H1 (cell line): ENCODE measurements around the gene KRTAP3-1. TPM values are rescaled to one million over a fixed set of nuclear protein-coding genes. Genes with fewer than 3 reads are reported as not detected.
A peak's percentile ranks its signal among the peaks of the same experiment; 100 is the strongest.

Experiments used
- CTCF ChIA-PET: fragments of 300-600 bp; sonication (Branson Sonifier 250); formaldehyde crosslinking; loops from one replicate; lab custom pipeline; 2021; ENCODE audit not compliant: partially characterized antibody; lab: Charles Lee
- POLR2A ChIA-PET: fragments of 300-600 bp; sonication (Branson Sonifier 250); formaldehyde crosslinking; loops from one replicate; lab custom pipeline; 2021; ENCODE audit warnings: inconsistent platforms; ENCODE audit not compliant: partially characterized antibody; lab: Charles Lee
- DNase-seq, 2 experiments: peaks; one replicate each; pipeline versions ENCODE4 v3.0.0 to v3.0.0-alpha.2; 2010 to 2022; ENCODE audit warnings: low spot score in 2 of 2, low read depth in 1 of 2, mixed read lengths in 1 of 2
- FAIRE-seq: peaks from 2 replicates; lab custom pipeline; 2011; peaks lifted over from hg19 to GRCh38; lab: Jason Lieb, UNC
- H2AFZ ChIP-seq: 2 replicates; pipeline ENCODE4 v1.8.1; 2012; ENCODE audit warnings: low read length, inconsistent platforms
- H2AK5ac ChIP-seq: 2 replicates; pipeline ENCODE4 v1.6.1; 2013; ENCODE audit warnings: low read depth, low read length
- H2BK120ac ChIP-seq: replicated peaks from 2 replicates; pipeline ENCODE3; 2013; ENCODE audit warnings: low read depth, low read length, inconsistent platforms
- H2BK12ac ChIP-seq: 2 replicates; pipeline ENCODE4 v1.6.1; 2013; ENCODE audit warnings: low read depth, low read length
- H2BK15ac ChIP-seq: 2 replicates; pipeline ENCODE4 v1.6.1; 2013; ENCODE audit warnings: low read length
- H2BK20ac ChIP-seq: 2 replicates; pipeline ENCODE4 v1.6.1; 2013; ENCODE audit warnings: low read length
- H2BK5ac ChIP-seq: 2 replicates; pipeline ENCODE4 v1.6.1; 2013; ENCODE audit warnings: low read depth, low read length
- H3K14ac ChIP-seq: 2 replicates; pipeline ENCODE4 v1.6.1; 2013; ENCODE audit warnings: inconsistent platforms; ENCODE audit not compliant: insufficient read length
- H3K18ac ChIP-seq: 2 replicates; pipeline ENCODE4 v1.6.1; 2013; ENCODE audit warnings: low read length; ENCODE audit errors: extremely low read depth
- H3K23ac ChIP-seq: 2 replicates; pipeline ENCODE4 v1.6.1; 2013; ENCODE audit warnings: inconsistent platforms; ENCODE audit not compliant: insufficient read length
- H3K23me2 ChIP-seq: 2 replicates; pipeline ENCODE4 v1.6.1; 2013; ENCODE audit warnings: low read depth, low read length
- H3K27ac ChIP-seq: 2 replicates; pipeline ENCODE4 v1.6.1; 2011; ENCODE audit warnings: low read depth, low read length, inconsistent platforms
- H3K27me3 ChIP-seq, 4 experiments: replicated peaks in 1 of 4; 1 replicate in 1 of 4; 2 replicates in 3 of 4; pipeline versions ENCODE4 v1.6.1 to v1.8.1; 2011 to 2013; ENCODE audit warnings: low read length in 3 of 4, mild to moderate bottlenecking in 3 of 4, inconsistent platforms in 2 of 4, mixed read lengths in 2 of 4, moderate library complexity in 1 of 4; ENCODE audit not compliant: control insufficient read depth in 3 of 4, insufficient read depth in 3 of 4; ENCODE audit errors: extremely low read depth in 1 of 4
- H3K36me3 ChIP-seq, 4 experiments: 2 replicates each; pipeline versions ENCODE4 v1.6.1 to v1.8.1; 2011 to 2013; ENCODE audit warnings: mild to moderate bottlenecking in 4 of 4, low read length in 3 of 4, moderate library complexity in 2 of 4, control low read depth in 1 of 4, inconsistent platforms in 1 of 4; ENCODE audit not compliant: insufficient read depth in 4 of 4, control insufficient read depth in 2 of 4
- H3K4ac ChIP-seq: replicated peaks from 2 replicates; pipeline ENCODE3; 2013; ENCODE audit warnings: low read length, low read depth, mixed read lengths, inconsistent platforms; ENCODE audit not compliant: insufficient read length
- H3K4me1 ChIP-seq, 4 experiments: replicated peaks in 1 of 4; 1 replicate in 1 of 4; 2 replicates in 3 of 4; pipeline versions ENCODE4 v1.6.1 to v1.8.1; 2011 to 2013; ENCODE audit warnings: low read length in 3 of 4, inconsistent platforms in 2 of 4, mixed read lengths in 1 of 4; ENCODE audit not compliant: insufficient read depth in 4 of 4, control insufficient read depth in 3 of 4
- H3K4me2 ChIP-seq, 2 experiments: 2 replicates each; pipeline versions ENCODE4 v1.6.1 to v1.8.1; 2011 to 2013; ENCODE audit warnings: low read depth in 2 of 2, low read length in 2 of 2, control low read depth in 1 of 2, inconsistent platforms in 1 of 2, mild to moderate bottlenecking in 1 of 2; ENCODE audit not compliant: insufficient read depth in 1 of 2
- H3K4me3 ChIP-seq, 4 experiments: fragments of 200-600, 300-600 bp in 1 of 4; sonication (generic), shearing (Covaris generic), sonication (Bioruptor Twin) in 1 of 4; 2 replicates each; pipeline versions ENCODE4 v1.5.1 to v1.8.1; 2011 to 2016; ENCODE audit warnings: low read length in 4 of 4, low read depth in 3 of 4, control low read depth in 2 of 4, inconsistent platforms in 2 of 4, mild to moderate bottlenecking in 2 of 4, mixed read lengths in 1 of 4, moderate library complexity in 1 of 4; ENCODE audit not compliant: insufficient read depth in 2 of 4; ENCODE audit errors: extremely low read depth in 1 of 4
- H3K56ac ChIP-seq: replicated peaks from 2 replicates; pipeline ENCODE3; 2013; ENCODE audit warnings: low read depth, mild to moderate bottlenecking, mixed read lengths, low read length, inconsistent platforms; ENCODE audit not compliant: insufficient read length
- H3K79me1 ChIP-seq: 2 replicates; pipeline ENCODE4 v1.6.1; 2013; ENCODE audit warnings: low read depth, low read length, control low read depth
- H3K79me2 ChIP-seq, 2 experiments: 2 replicates each; pipeline versions ENCODE4 v1.6.1 to v1.8.1; 2012 to 2013; ENCODE audit warnings: low read length in 2 of 2, mild to moderate bottlenecking in 2 of 2, inconsistent platforms in 1 of 2; ENCODE audit not compliant: insufficient read depth in 2 of 2, control insufficient read depth in 1 of 2
- H3K9ac ChIP-seq, 4 experiments: replicated peaks in 1 of 4; 1 replicate in 1 of 4; 2 replicates in 3 of 4; pipeline versions ENCODE4 v1.6.1 to v1.8.1; 2011 to 2013; ENCODE audit warnings: low read depth in 3 of 4, low read length in 3 of 4, control low read depth in 2 of 4, mild to moderate bottlenecking in 2 of 4, moderate library complexity in 2 of 4, inconsistent platforms in 1 of 4; ENCODE audit errors: extremely low read depth in 1 of 4
- H3K9me3 ChIP-seq, 2 experiments: 2 replicates each; pipeline versions ENCODE4 v1.6.1 to v1.8.1; 2012 to 2013; ENCODE audit warnings: mild to moderate bottlenecking in 2 of 2, moderate library complexity in 2 of 2, control low read depth in 1 of 2, inconsistent platforms in 1 of 2, low read depth in 1 of 2, low read length in 1 of 2, mixed read lengths in 1 of 2; ENCODE audit not compliant: insufficient read depth in 2 of 2
- H4K20me1 ChIP-seq, 2 experiments: replicated peaks in 1 of 2; 2 replicates each; pipeline versions ENCODE3 to v1.8.1; 2011 to 2013; ENCODE audit warnings: inconsistent platforms in 2 of 2, low read length in 2 of 2, mild to moderate bottlenecking in 1 of 2; ENCODE audit not compliant: insufficient read depth in 2 of 2, control insufficient read depth in 1 of 2
- H4K5ac ChIP-seq: 2 replicates; pipeline ENCODE4 v1.6.1; 2013; ENCODE audit warnings: low read length, low read depth, mixed read lengths, inconsistent platforms; ENCODE audit not compliant: insufficient read length
- H4K8ac ChIP-seq: 2 replicates; pipeline ENCODE4 v1.8.0; 2013; ENCODE audit warnings: mild to moderate bottlenecking, moderate library complexity, low read length, inconsistent platforms; ENCODE audit not compliant: insufficient read depth; ENCODE audit errors: extremely low read depth
- H4K91ac ChIP-seq: replicated peaks from 2 replicates; pipeline ENCODE3; 2013; ENCODE audit warnings: low read length, mixed read lengths, inconsistent platforms; ENCODE audit not compliant: insufficient read length
- TCF12 ChIP-seq: IDR thresholded peaks from 2 replicates; pipeline ENCODE4 v1.6.1; 2011; ENCODE audit warnings: low read depth, mild to moderate bottlenecking, low read length
- TEAD4 ChIP-seq: IDR thresholded peaks from 2 replicates; pipeline ENCODE4 v1.6.1; 2012; ENCODE audit warnings: low read depth, low read length, inconsistent platforms, mixed read lengths
- WGBS, 2 experiments: shearing (Covaris generic) in 1 of 2; methylation state at CpG; one replicate each; pipeline versions ENCODE4 v1.1.6 to v1.1.7; 2013 to 2015; ENCODE audit warnings: low lambda C conversion rate in 2 of 2, mixed read lengths in 2 of 2, inconsistent platforms in 1 of 2, low coverage in 1 of 2, missing lambda C conversion rate in 1 of 2; ENCODE audit not compliant: insufficient replicate concordance in 2 of 2, insufficient coverage in 1 of 2, insufficient read length in 1 of 2; ENCODE audit errors: extremely low coverage in 1 of 2, missing lambda C conversion rate in 1 of 2; 5-methylcytosine and 5-hydroxymethylcytosine counted together
- polyA plus RNA-seq, 7 experiments: library from polyadenylated mRNA; depleted of rRNA in 3 of 7; stranded (reverse) in 5 of 7; unstranded in 2 of 7; fragments of >200 nt in 5 of 7; fragments of 200-250 nt in 2 of 7; gene quantifications; 1 replicate in 5 of 7; 2 replicates in 1 of 7; 4 replicates in 1 of 7; pipeline versions ENCODE4 v1.2.1 to v1.2.3, GENCODE V29; 2011 to 2013; ENCODE audit warnings: missing spikeins in 2 of 7, mixed read lengths in 2 of 7
- small RNA-seq: library from polyadenylated mRNA; stranded (forward); fragments of <200 nt; extraction: miRNeasy Mini kit (QIAGEN cat#:217004); gene quantifications from one replicate; pipeline ENCODE3, GENCODE V24; 2013; ENCODE audit not compliant: insufficient read depth
- total RNA-seq: library from RNA; stranded (reverse); fragmentation: NEBNext Ultra II Directional; extraction: Animal tissue kit (Norgen Biotek cat#: 25700); gene quantifications from 2 replicates; pipeline ENCODE4 v1.2.1, GENCODE V29; 2021

Gene KRTAP3-1
- total and polyA plus RNA-seq, 2 of the 8 experiments (the other 6 are each of a cell fraction or from before 2014, with no cell fraction given): not detected

DNA sequence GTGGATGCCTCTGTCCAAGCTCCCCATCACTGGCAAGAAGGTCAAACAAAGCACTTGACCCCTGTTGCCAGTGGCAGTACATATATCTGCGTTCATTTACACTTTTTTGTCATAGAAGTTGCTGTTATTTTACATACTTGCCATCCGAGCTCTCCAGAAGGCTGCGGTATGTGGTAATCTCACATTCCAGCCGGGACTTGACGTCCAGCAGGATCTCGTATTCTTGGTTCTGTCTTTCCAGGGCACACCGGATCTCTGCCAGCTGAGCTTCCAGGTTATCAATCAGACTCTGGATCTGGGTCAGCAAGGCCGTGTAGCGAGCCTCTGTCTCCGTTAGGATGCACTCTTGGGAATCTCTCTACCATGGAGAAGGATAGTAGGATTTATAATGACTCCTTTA, 48.8 kb downstream of the KRTAP3-1 start:
- no peak overlapping the region for H3K27ac ChIP-seq
- H3K36me3 ChIP-seq: no peaks in the 10 kb centered on the region
- no peak overlapping the region for H3K56ac ChIP-seq
- H2BK15ac ChIP-seq: 0 out of 2 replicates have a peak overlapping the region, but pooled peaks have one; percentile 23
- no peak overlapping the region for H3K4ac ChIP-seq
- H2BK5ac ChIP-seq: no peak overlapping the region
- H2AFZ ChIP-seq: no peak overlapping the region
- no peak for FAIRE-seq
- no peak overlapping the region; a peak in 1 of 7 replicates for H3K9ac ChIP-seq
- TF ChIP-seq TCF12: no peak
- TF ChIP-seq TEAD4: peak; percentile 57
- no peak overlapping the region for H3K4me3 ChIP-seq
- no peak overlapping the region for H2BK20ac ChIP-seq
- no peak overlapping the region for H3K18ac ChIP-seq
- peaks cover 0 to 7% (median 0%) of the 10 kb centered on the region in 4 experiments; a peak in 2 of 7 replicates for H3K4me1 ChIP-seq
- no peaks in the 10 kb centered on the region for H3K9me3 ChIP-seq
- no peak overlapping the region for H3K4me2 ChIP-seq
- no peak overlapping the region for H2AK5ac ChIP-seq
- H3K79me2 ChIP-seq: no peaks in the 10 kb centered on the region
- H4K91ac ChIP-seq: no peak overlapping the region
- H4K20me1 ChIP-seq: no peaks in the 10 kb centered on the region
- WGBS, 2 experiments: 91% methylated on average over 10 of the region's 10 CpGs; no CpG with 5 or more reads in 1 of the 2 experiments
- no peaks in the 10 kb centered on the region for H3K27me3 ChIP-seq
- no peaks in the 10 kb centered on the region for H3K79me1 ChIP-seq
- ChIA-PET CTCF (interaction anchor here (1.1 to 5.0 kb wide), 3 partner anchors 21 to 585 kb away, joined by 3 to 34 read pairs (median 3); no protein-coding TSS in a partner anchor), POLR2A (no interaction called here)
- no peak overlapping the region for H3K23ac ChIP-seq
- DNase-seq: no peak
- H4K8ac ChIP-seq: peak overlapping the region; percentile 57; the same call in 1 of the 2 replicates
- H4K5ac ChIP-seq: no peak overlapping the region
- no peak overlapping the region for H2BK12ac ChIP-seq
- no peak overlapping the region for H2BK120ac ChIP-seq
- no peak overlapping the region for H3K14ac ChIP-seq
- H3K23me2 ChIP-seq: no peaks in the 10 kb centered on the region

Small RNA genes lying within 50 kb of the gene (small RNA-seq; reads per million reads assigned to genes)
- gene KRTAP3-4P: not detected

Other genes starting within 250 kb of the KRTAP3-1 start
Only the 30 nearest of the 37 such genes appear.
- gene KRT28, start 209.2 kb downstream of the KRTAP3-1 start, total RNA-seq: not detected in 2 replicates
- not detected in 2 replicates for gene KRT28, start 209.2 kb downstream of the KRTAP3-1 start, polyA plus RNA-seq (2011; rRNA removed)
- 31.3 and 39.4 TPM in 2 replicates for gene KRT10, start 186.5 kb downstream of the KRTAP3-1 start, total RNA-seq
- 2.4 and 3.5 TPM in 2 replicates for gene KRT10, start 186.5 kb downstream of the KRTAP3-1 start, polyA plus RNA-seq (2011; rRNA removed)
- not detected in 2 replicates for gene KRT12, start 141.9 kb downstream of the KRTAP3-1 start, total RNA-seq
- gene KRT12, start 141.9 kb downstream of the KRTAP3-1 start, polyA plus RNA-seq (2011; rRNA removed): 0.03 TPM in 1 of 2 replicates, not detected in the other
- gene KRT20, start 123.9 kb downstream of the KRTAP3-1 start, total RNA-seq: not detected in 2 replicates
- not detected in 2 replicates for gene KRT20, start 123.9 kb downstream of the KRTAP3-1 start, polyA plus RNA-seq (2011; rRNA removed)
- not detected in 2 replicates for gene KRT23, start 71.5 kb downstream of the KRTAP3-1 start, total RNA-seq
- gene KRT23, start 71.5 kb downstream of the KRTAP3-1 start, polyA plus RNA-seq (2011; rRNA removed): not detected in 2 replicates
- not detected in 2 replicates for gene KRT39, start 42.2 kb downstream of the KRTAP3-1 start, total RNA-seq
- gene KRT39, start 42.2 kb downstream of the KRTAP3-1 start, polyA plus RNA-seq (2011; rRNA removed): not detected in 2 replicates
- not detected in 2 replicates for gene KRT40, start 24.8 kb downstream of the KRTAP3-1 start, total RNA-seq
- not detected in 2 replicates for gene KRT40, start 24.8 kb downstream of the KRTAP3-1 start, polyA plus RNA-seq (2011; rRNA removed)
- gene KRTAP3-3, start 15.0 kb downstream of the KRTAP3-1 start, total RNA-seq: not detected in 2 replicates
- not detected in 2 replicates for gene KRTAP3-3, start 15.0 kb downstream of the KRTAP3-1 start, polyA plus RNA-seq (2011; rRNA removed)
- gene KRTAP3-2, start 9.2 kb downstream of the KRTAP3-1 start, total RNA-seq: not detected in 2 replicates
- not detected in 2 replicates for gene KRTAP3-2, start 9.2 kb downstream of the KRTAP3-1 start, polyA plus RNA-seq (2011; rRNA removed)
- not detected in 2 replicates for gene KRTAP1-5, start 18.1 kb upstream of the KRTAP3-1 start, total RNA-seq
- not detected in 2 replicates for gene KRTAP1-5, start 18.1 kb upstream of the KRTAP3-1 start, polyA plus RNA-seq (2011; rRNA removed)
- not detected in 2 replicates for gene KRTAP1-4, start 21.1 kb upstream of the KRTAP3-1 start, total RNA-seq
- gene KRTAP1-4, start 21.1 kb upstream of the KRTAP3-1 start, polyA plus RNA-seq (2011; rRNA removed): not detected in 2 replicates
- not detected in 2 replicates for gene KRTAP1-3, start 25.7 kb upstream of the KRTAP3-1 start, total RNA-seq
- not detected in 2 replicates for gene KRTAP1-3, start 25.7 kb upstream of the KRTAP3-1 start, polyA plus RNA-seq (2011; rRNA removed)
- gene KRTAP1-1, start 32.3 kb upstream of the KRTAP3-1 start, total RNA-seq: not detected in 2 replicates
- gene KRTAP1-1, start 32.3 kb upstream of the KRTAP3-1 start, polyA plus RNA-seq (2011; rRNA removed): not detected in 2 replicates
- not detected in 2 replicates for gene KRTAP2-1, start 38.2 kb upstream of the KRTAP3-1 start, total RNA-seq
- gene KRTAP2-1, start 38.2 kb upstream of the KRTAP3-1 start, polyA plus RNA-seq (2011; rRNA removed): not detected in 2 replicates
- gene KRTAP2-2, start 46.1 kb upstream of the KRTAP3-1 start, total RNA-seq: not detected in 2 replicates
- gene KRTAP2-2, start 46.1 kb upstream of the KRTAP3-1 start, polyA plus RNA-seq (2011; rRNA removed): not detected in 2 replicates
- gene KRTAP2-3, start 51.0 kb upstream of the KRTAP3-1 start, total RNA-seq: not detected in 2 replicates
- not detected in 2 replicates for gene KRTAP2-3, start 51.0 kb upstream of the KRTAP3-1 start, polyA plus RNA-seq (2011; rRNA removed)
- not detected in 2 replicates for gene KRTAP2-4, start 56.8 kb upstream of the KRTAP3-1 start, total RNA-seq
- gene KRTAP2-4, start 56.8 kb upstream of the KRTAP3-1 start, polyA plus RNA-seq (2011; rRNA removed): not detected in 2 replicates
- not detected in 2 replicates for gene KRTAP4-7, start 75.0 kb upstream of the KRTAP3-1 start, total RNA-seq
- not detected in 2 replicates for gene KRTAP4-7, start 75.0 kb upstream of the KRTAP3-1 start, polyA plus RNA-seq (2011; rRNA removed)
- gene KRTAP4-8, start 89.0 kb upstream of the KRTAP3-1 start, total RNA-seq: not detected in 2 replicates
- not detected in 2 replicates for gene KRTAP4-8, start 89.0 kb upstream of the KRTAP3-1 start, polyA plus RNA-seq (2011; rRNA removed)
- gene KRTAP4-16, start 93.1 kb upstream of the KRTAP3-1 start, total RNA-seq: not detected in 2 replicates
- not detected in 2 replicates for gene KRTAP4-16, start 93.1 kb upstream of the KRTAP3-1 start, polyA plus RNA-seq (2011; rRNA removed)
- gene KRTAP4-9, start 96.3 kb upstream of the KRTAP3-1 start, total RNA-seq: not detected in 2 replicates
- gene KRTAP4-9, start 96.3 kb upstream of the KRTAP3-1 start, polyA plus RNA-seq (2011; rRNA removed): 0.06 TPM in 1 of 2 replicates, not detected in the other
- not detected in 2 replicates for gene KRTAP4-11, start 109.2 kb upstream of the KRTAP3-1 start, total RNA-seq
- not detected in 2 replicates for gene KRTAP4-11, start 109.2 kb upstream of the KRTAP3-1 start, polyA plus RNA-seq (2011; rRNA removed)
- gene KRTAP4-12, start 115.1 kb upstream of the KRTAP3-1 start, total RNA-seq: not detected in 2 replicates
- gene KRTAP4-12, start 115.1 kb upstream of the KRTAP3-1 start, polyA plus RNA-seq (2011; rRNA removed): not detected in 2 replicates
- gene KRTAP4-6, start 131.4 kb upstream of the KRTAP3-1 start, total RNA-seq: not detected in 2 replicates
- not detected in 2 replicates for gene KRTAP4-6, start 131.4 kb upstream of the KRTAP3-1 start, polyA plus RNA-seq (2011; rRNA removed)
- gene KRTAP4-5, start 140.7 kb upstream of the KRTAP3-1 start, total RNA-seq: not detected in 2 replicates
- gene KRTAP4-5, start 140.7 kb upstream of the KRTAP3-1 start, polyA plus RNA-seq (2011; rRNA removed): not detected in 2 replicates
- gene KRTAP4-4, start 151.6 kb upstream of the KRTAP3-1 start, total RNA-seq: not detected in 2 replicates
- gene KRTAP4-4, start 151.6 kb upstream of the KRTAP3-1 start, polyA plus RNA-seq (2011; rRNA removed): not detected in 2 replicates
- not detected in 2 replicates for gene KRTAP4-3, start 159.1 kb upstream of the KRTAP3-1 start, total RNA-seq
- not detected in 2 replicates for gene KRTAP4-3, start 159.1 kb upstream of the KRTAP3-1 start, polyA plus RNA-seq (2011; rRNA removed)
- gene KRTAP4-2, start 169.1 kb upstream of the KRTAP3-1 start, total RNA-seq: not detected in 2 replicates
- not detected in 2 replicates for gene KRTAP4-2, start 169.1 kb upstream of the KRTAP3-1 start, polyA plus RNA-seq (2011; rRNA removed)
- not detected in 2 replicates for gene KRTAP4-1, start 175.8 kb upstream of the KRTAP3-1 start, total RNA-seq
- 0.16 TPM in 1 of 2 replicates, not detected in the other for gene KRTAP4-1, start 175.8 kb upstream of the KRTAP3-1 start, polyA plus RNA-seq (2011; rRNA removed)
- gene KRTAP9-1, start 180.8 kb upstream of the KRTAP3-1 start, total RNA-seq: not detected in 2 replicates
- gene KRTAP9-1, start 180.8 kb upstream of the KRTAP3-1 start, polyA plus RNA-seq (2011; rRNA removed): not detected in 2 replicates